ENCODE results near the gene TMED3.
A peak's percentile ranks its signal among the peaks of the same experiment; 100 is the strongest.

TMED3 gene

DNA sequence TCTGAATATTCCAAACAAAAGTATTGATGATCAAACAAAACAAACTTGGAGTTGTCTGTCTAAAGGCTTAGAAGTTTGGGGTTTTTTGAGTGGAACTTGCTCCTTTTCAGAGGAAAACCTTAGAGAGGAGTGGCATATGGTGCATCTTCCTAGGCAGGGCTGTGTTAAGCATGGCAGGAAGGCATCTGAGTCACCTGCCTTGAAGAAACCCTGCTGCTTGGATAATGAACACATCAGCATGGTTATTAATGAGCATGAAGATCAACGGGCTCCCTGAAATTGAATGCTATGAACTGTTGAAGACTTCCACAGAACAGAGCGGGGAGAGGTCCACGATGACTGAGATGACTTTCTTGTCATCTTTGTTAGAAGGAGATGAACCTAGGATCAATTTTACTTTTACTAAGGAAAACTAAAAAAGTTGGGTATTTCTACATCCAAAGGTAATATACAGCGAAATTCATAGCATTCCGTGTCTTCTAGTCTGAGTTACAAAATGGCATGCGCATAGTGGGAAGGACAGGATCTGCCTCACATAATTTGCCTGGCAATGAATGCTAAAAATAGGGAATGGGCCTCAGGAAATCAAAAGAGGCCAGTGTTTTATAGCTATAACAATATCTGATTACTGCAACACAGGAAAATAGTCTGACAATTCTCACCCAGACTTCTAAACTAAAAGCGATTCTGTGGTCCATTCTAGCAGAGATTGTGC lies 11.6 kb upstream of the TMED3 start:
- Histone ChIP-seq H3K36me3 (no peaks in the 10 kb centered on the region), H3K4me3 (ENCODE audit: low read depth, low read length) (no peak overlapping the region), H3K9me3 (no peaks in the 10 kb centered on the region), H3K27me3 (peaks cover 28% of the 10 kb centered on the region), H3K4me1 (no peaks in the 10 kb centered on the region)
- no peak for DNase-seq
- TF ChIP-seq, protein P1, sequence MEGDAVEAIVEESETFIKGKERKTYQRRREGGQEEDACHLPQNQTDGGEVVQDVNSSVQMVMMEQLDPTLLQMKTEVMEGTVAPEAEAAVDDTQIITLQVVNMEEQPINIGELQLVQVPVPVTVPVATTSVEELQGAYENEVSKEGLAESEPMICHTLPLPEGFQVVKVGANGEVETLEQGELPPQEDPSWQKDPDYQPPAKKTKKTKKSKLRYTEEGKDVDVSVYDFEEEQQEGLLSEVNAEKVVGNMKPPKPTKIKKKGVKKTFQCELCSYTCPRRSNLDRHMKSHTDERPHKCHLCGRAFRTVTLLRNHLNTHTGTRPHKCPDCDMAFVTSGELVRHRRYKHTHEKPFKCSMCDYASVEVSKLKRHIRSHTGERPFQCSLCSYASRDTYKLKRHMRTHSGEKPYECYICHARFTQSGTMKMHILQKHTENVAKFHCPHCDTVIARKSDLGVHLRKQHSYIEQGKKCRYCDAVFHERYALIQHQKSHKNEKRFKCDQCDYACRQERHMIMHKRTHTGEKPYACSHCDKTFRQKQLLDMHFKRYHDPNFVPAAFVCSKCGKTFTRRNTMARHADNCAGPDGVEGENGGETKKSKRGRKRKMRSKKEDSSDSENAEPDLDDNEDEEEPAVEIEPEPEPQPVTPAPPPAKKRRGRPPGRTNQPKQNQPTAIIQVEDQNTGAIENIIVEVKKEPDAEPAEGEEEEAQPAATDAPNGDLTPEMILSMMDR (IDR thresholded peaks at IDR 0.05; ENCODE audit: low read depth, low read length) = no peak

- Histone ChIP-seq H3K27me3 (peaks cover 33% of the 10 kb centered on the region), H3K9me3 (no peaks in the 10 kb centered on the region)
These were observed 11.1 kb upstream of the TMED3 start for GRCh38 chr15:79299841-79300235.

GRCh38 chr15:79307251-79307650 lies 3.7 kb upstream of the TMED3 start:
- no peak for DNase-seq
- TF ChIP-seq, protein P1 (IDR thresholded peaks at IDR 0.05; ENCODE audit: low read depth, low read length) = no peak
- Histone ChIP-seq H3K27me3 (peaks cover 55% of the 10 kb centered on the region), H3K9me3 (no peaks in the 10 kb centered on the region), H3K4me1 (no peaks in the 10 kb centered on the region), H3K4me3 (ENCODE audit: low read depth, low read length) (no peak overlapping the region), H3K36me3 (no peaks in the 10 kb centered on the region)

More at GRCh38 chr15:79299841-79300235, 11.1 kb upstream of the TMED3 start:
- TF ChIP-seq, protein P1 (IDR thresholded peaks at IDR 0.05; ENCODE audit: low read depth, low read length) = no peak
- Histone ChIP-seq H3K4me3 (ENCODE audit: low read depth, low read length) (no peak overlapping the region), H3K4me1 (no peaks in the 10 kb centered on the region), H3K36me3 (no peaks in the 10 kb centered on the region)
- no peak for DNase-seq

- H3K4me1 ChIP-seq = no peaks in the 10 kb centered on the region
- H3K27me3 ChIP-seq = peaks cover 45% of the 10 kb centered on the region
- TF ChIP-seq, protein P1 (IDR thresholded peaks at IDR 0.05; ENCODE audit: low read depth, low read length) = no peak
- peaks cover 6% of the 10 kb centered on the region for H3K36me3 ChIP-seq
- no peak overlapping the region for H3K4me3 ChIP-seq (ENCODE audit: low read depth, low read length)
- H3K9me3 ChIP-seq = no peaks in the 10 kb centered on the region
- no peak for DNase-seq
These were observed 2.0 kb upstream of the TMED3 start for GRCh38 chr15:79308874-79309273.

DNA sequence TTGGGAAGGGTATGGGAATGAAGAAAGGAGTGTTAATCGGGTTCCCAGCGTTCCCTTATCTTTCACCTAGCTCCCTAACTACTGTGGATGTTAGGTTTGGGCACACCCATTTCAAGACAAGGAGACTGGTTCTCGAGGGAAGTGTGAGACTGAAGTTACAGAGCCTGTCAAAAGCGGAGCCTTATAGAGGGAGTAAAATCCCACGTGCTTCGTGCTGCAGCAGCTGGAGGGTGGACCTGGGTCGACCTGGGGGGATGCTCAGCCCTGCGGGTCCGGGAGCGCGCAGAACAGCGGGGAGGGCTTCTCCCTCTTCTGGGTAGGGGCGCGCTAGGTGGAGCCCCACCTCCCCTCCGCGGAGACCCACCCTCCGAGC lies 314 bp upstream of the TMED3 start:
- Histone ChIP-seq H3K4me3 (ENCODE audit: low read depth, low read length) (peak overlapping the region; percentile 97), H3K9me3 (no peaks in the 10 kb centered on the region), H3K4me1 (no peaks in the 10 kb centered on the region), H3K36me3 (peaks cover 23% of the 10 kb centered on the region), H3K27me3 (peaks cover 28% of the 10 kb centered on the region)
- TF ChIP-seq, protein P1 (IDR thresholded peaks at IDR 0.05; ENCODE audit: low read depth, low read length) = no peak
- no peak for DNase-seq

DNA sequence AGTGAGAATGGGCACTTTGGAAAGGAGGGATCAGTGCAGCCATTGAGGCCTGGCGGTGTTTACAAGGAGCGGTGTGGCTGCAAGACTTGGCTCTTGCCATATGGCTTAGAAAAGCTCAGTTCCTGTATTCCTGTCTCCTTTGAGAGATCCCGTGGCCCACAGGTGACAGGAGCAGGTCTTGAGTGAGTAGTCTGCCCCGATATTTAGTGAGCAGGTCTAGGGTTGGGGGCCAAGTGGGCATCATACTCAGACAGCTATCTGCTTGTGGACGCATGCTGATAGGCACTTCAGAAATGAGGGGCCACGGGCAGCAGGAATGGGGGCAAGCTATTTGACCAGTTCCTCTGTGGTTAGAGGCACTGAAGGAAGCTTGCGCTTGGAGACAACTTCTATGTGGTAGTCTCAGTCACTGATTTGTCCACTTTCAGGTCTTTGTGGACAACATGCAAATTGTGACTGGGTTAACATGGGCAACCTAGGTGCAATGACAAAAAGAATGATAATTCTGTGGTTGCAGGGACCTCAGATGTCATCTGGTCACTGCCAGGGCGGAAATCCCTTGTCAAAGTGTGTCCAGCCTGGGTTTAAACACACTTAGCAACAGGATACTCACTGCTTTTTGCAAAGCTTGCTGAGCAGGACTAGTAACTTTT lies 1.1 kb downstream of the TMED3 start:
- Histone ChIP-seq H3K27me3 (peaks cover 18% of the 10 kb centered on the region), H3K4me3 (ENCODE audit: low read depth, low read length) (peak overlapping the region; percentile 97), H3K36me3 (peaks cover 33% of the 10 kb centered on the region), H3K4me1 (no peaks in the 10 kb centered on the region), H3K9me3 (no peaks in the 10 kb centered on the region)
- no peak for DNase-seq
- TF ChIP-seq, protein P1 (IDR thresholded peaks at IDR 0.05; ENCODE audit: low read depth, low read length) = no peak

Data from BE2C (cell line).